Ovary (tissue), 9 donors: ENCODE measurements around the gene KCNJ6. TPM values are rescaled to one million over a fixed set of nuclear protein-coding genes. Genes with fewer than 3 reads are reported as not detected.

ENCODE experiments used
- DNase-seq, 5 donors: peaks; one replicate each; pipeline ENCODE4 v3.0.0-alpha.2; 2019 to 2020
- H3K27ac ChIP-seq, 2 donors: fragments of 200-600 bp; one replicate each; pipeline versions ENCODE4 v1.5.1 to v1.8.0; 2019 to 2022
- H3K27me3 ChIP-seq: fragments of 200-600 bp; one replicate; pipeline ENCODE4 v1.8.0; 2022
- H3K36me3 ChIP-seq: fragments of 200-600 bp; sonication (generic); one replicate; pipeline ENCODE4 v1.5.1; 2019
- H3K4me1 ChIP-seq: one replicate; pipeline ENCODE4 v1.8.1; 2013; ENCODE audit warnings: mild to moderate bottlenecking, moderate library complexity; ENCODE audit not compliant: insufficient read depth
- H3K4me3 ChIP-seq: fragments of 200-600 bp; sonication (generic); one replicate; pipeline ENCODE4 v1.5.1; 2017
- H3K9me3 ChIP-seq, 2 donors: fragments of 200-600 bp in 1 of 2; sonication (generic) in 1 of 2; one replicate each; pipeline versions ENCODE4 v1.5.1 to v1.8.1; 2013 to 2019; ENCODE audit warnings: mild to moderate bottlenecking in 1 of 2, moderate library complexity in 1 of 2
- EP300 ChIP-seq: sonication (generic); formaldehyde crosslinking; IDR thresholded peaks from one replicate; pipeline ENCODE4 v1.6.1; 2017; ENCODE audit warnings: antibody characterized with exemption
- POLR2A ChIP-seq: fragments of 450-650 bp; IDR thresholded peaks from one replicate; pipeline ENCODE4 v1.6.1; 2017; ENCODE audit warnings: antibody characterized with exemption, mild to moderate bottlenecking, moderate library complexity
- WGBS, 3 donors: extraction: QIAGEN DNeasy Blood & Tissue Kit in 1 of 3; methylation state at CpG; one replicate each; pipeline versions ENCODE4 v1.1.5 to v1.1.7; 2013 to 2017; 5-methylcytosine and 5-hydroxymethylcytosine counted together
- intact Hi-C, 4 donors: fragments of 100-400 bp; cut with DNase I; formaldehyde crosslinking; loops; one replicate each; pipeline versions ENCODE4 v1.11.0 to v1.15.1; 2022 to 2023
- polyA plus RNA-seq, 2 donors: library from polyadenylated mRNA; stranded (reverse); fragments of 200-250 nt in 1 of 2; fragments of 350-450 nt in 1 of 2; fragmentation: Illumina TruSeq in 1 of 2; extraction: RNeasy Lipid Tissue Mini Kit (QIAGEN cat#74804) in 1 of 2; gene quantifications; one replicate each; pipeline ENCODE4 v1.2.3, GENCODE V29; 2013 to 2014
- total RNA-seq, 7 donors: library from RNA; depleted of rRNA in 2 of 7; stranded (reverse); fragments of >200 nt in 2 of 7; fragmentation: NEBNext Ultra II Directional in 3 of 7; extraction: Animal tissue kit (Norgen Biotek cat#: 25700) in 3 of 7; gene quantifications; one replicate each; pipeline versions ENCODE4 v1.1.0 to v1.2.4, GENCODE V29; 2016 to 2023
- TF ChIP-seq, protein P1 (sequence below), 3 donors: fragments of 450-650 bp in 2 of 3; fragments of 200-600 bp in 1 of 3; IDR thresholded peaks; one replicate each; pipeline versions ENCODE4 v1.5.1 to v1.8.0; 2016 to 2022; ENCODE audit warnings: antibody characterized with exemption in 3 of 3, mild to moderate bottlenecking in 1 of 3
- donor health status: DM: no; HTN: no; CAD: no; lungs with moderate emphysema.
- donor health status: DM: no; HTN: no; CAD: no.
- donor health status: Bipolar disorder and iron deficiency.
- donor health status: DM: yes; HTN: yes; CAD: no.
- donor health status: DM: no; HTN: no; CAD: no.
- donor health status: DM: yes; HTN: yes; CAD: no.

The KCNJ6 gene
- total and polyA plus RNA-seq, 9 donors: 0.01 TPM; not detected in 8

DNA sequence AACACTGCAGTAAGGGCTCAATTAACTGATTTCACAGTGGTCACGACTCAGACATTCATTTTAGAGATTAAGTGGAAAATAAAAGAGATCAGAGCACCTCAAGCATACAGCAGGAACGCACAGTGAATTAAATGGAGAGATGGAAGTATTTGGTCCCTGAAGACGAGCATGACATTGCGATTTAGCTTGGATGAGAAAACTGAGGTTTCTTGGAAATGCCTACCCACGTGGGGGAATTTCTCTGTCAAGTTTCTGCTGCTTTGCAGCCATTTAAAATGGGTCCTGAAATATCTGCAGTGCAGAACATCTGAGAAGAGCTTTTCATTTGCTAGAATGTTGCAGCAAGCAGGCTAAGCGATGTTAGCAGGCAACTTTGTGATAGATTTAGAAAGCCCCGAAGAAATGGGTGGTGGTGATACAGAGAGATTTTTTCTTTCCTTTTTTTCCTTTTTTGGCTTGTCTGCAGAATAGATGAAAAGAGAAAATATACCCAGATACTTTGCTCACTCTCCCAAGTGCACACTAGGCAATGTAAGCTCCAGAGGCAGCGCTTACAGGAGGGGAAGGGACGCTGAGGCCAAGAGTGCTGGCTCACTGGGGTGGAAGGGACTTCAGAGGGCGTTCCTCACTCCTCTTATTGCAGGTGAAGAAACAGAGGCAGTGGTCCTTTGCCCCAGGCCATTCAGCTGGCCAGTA is 258.0 kb downstream of the KCNJ6 start:
- no peak for DNase-seq
- H3K27me3 ChIP-seq: no peaks in the 10 kb centered on the region
- no peaks in the 10 kb centered on the region for H3K9me3 ChIP-seq
- 14 to 16% (median 14%) methylated on average over 10 of the region's 10 CpGs for WGBS, 3 donors
- H3K4me3 ChIP-seq: no peak overlapping the region
- peaks cover 7% of the 10 kb centered on the region for H3K4me1 ChIP-seq
- intact Hi-C loops: no loop called here
- no peak overlapping the region for H3K27ac ChIP-seq
- TF ChIP-seq POLR2A (no peak), EP300 (no peak)
- TF ChIP-seq, protein P1, sequence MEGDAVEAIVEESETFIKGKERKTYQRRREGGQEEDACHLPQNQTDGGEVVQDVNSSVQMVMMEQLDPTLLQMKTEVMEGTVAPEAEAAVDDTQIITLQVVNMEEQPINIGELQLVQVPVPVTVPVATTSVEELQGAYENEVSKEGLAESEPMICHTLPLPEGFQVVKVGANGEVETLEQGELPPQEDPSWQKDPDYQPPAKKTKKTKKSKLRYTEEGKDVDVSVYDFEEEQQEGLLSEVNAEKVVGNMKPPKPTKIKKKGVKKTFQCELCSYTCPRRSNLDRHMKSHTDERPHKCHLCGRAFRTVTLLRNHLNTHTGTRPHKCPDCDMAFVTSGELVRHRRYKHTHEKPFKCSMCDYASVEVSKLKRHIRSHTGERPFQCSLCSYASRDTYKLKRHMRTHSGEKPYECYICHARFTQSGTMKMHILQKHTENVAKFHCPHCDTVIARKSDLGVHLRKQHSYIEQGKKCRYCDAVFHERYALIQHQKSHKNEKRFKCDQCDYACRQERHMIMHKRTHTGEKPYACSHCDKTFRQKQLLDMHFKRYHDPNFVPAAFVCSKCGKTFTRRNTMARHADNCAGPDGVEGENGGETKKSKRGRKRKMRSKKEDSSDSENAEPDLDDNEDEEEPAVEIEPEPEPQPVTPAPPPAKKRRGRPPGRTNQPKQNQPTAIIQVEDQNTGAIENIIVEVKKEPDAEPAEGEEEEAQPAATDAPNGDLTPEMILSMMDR (IDR thresholded peaks at IDR 0.05): no peak
- H3K36me3 ChIP-seq: no peaks in the 10 kb centered on the region

DNA sequence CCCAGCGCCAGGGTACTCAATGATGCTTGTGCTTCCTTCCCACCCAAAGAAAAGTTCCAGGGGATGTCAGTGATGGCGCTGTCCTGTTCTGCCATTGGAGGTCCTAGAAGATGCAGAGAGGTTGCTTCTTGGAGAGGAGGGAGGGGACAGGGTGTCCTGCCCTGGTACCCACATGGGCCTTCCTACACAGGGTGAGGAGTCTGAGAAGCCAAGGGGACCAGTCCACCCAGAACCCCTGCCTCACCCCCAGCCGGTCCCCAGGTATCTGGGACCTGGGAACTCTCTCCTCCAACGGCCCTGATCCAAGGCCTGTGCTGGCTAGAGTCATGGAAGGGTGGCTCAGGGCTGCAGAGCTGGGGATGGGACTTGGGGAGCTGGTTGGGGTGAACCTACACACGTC is 259.4 kb downstream of the KCNJ6 start:
- Histone ChIP-seq H3K27ac (no peak overlapping the region), H3K27me3 (no peaks in the 10 kb centered on the region), H3K9me3 (no peaks in the 10 kb centered on the region), H3K36me3 (no peaks in the 10 kb centered on the region), H3K4me1 (peaks cover 7% of the 10 kb centered on the region), H3K4me3 (no peak overlapping the region)
- no peak for TF ChIP-seq POLR2A
- no peak for TF ChIP-seq EP300
- TF ChIP-seq, protein P1 (IDR thresholded peaks at IDR 0.05): no peak
- 91 to 92% (median 92%) methylated on average over 5 of the region's 5 CpGs for WGBS, 3 donors
- intact Hi-C loops: no loop called here
- no peak for DNase-seq

DNA sequence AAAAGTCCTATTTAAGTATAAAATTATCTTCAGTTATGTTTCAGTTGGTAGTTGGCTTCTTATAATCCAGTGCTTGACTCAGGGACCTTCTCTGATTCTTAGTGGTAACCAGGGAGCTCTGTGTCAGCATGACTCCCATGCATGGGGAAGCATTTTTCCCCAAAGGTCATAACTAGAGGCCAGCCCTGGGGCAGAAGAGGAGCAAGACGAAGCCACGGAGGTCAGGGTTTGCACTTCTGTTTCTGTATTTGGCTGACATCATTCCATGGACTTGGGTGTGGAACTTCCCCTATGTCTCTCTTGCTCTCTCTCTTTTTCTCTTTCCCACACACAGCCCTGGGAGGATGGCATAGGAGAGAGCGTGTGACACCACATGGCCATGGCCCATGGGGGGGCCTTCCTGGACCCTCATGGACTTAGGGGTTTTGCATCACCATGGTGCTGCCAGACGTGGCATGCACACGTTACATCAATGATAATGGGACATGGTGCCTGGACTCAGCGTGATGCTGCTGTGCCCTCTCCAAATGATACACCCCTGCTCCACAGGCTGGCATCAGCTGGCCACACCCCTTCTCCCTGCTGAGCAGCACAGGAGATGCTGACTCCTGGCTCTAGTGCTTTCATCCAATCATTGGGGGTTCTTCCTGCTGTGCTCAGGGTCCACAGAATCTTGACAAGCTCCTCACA is 260.5 kb downstream of the KCNJ6 start:
- Histone ChIP-seq H3K27ac (no peak overlapping the region), H3K9me3 (no peaks in the 10 kb centered on the region), H3K4me1 (peaks cover 7% of the 10 kb centered on the region), H3K36me3 (no peaks in the 10 kb centered on the region), H3K4me3 (no peak overlapping the region), H3K27me3 (no peaks in the 10 kb centered on the region)
- TF ChIP-seq EP300 (no peak), POLR2A (no peak)
- TF ChIP-seq, protein P1 (IDR thresholded peaks at IDR 0.05): no peak
- no peak for DNase-seq
- intact Hi-C loops: no loop called here
- 90 to 96% (median 91%) methylated on average over 6 of the region's 6 CpGs for WGBS, 3 donors

DNA sequence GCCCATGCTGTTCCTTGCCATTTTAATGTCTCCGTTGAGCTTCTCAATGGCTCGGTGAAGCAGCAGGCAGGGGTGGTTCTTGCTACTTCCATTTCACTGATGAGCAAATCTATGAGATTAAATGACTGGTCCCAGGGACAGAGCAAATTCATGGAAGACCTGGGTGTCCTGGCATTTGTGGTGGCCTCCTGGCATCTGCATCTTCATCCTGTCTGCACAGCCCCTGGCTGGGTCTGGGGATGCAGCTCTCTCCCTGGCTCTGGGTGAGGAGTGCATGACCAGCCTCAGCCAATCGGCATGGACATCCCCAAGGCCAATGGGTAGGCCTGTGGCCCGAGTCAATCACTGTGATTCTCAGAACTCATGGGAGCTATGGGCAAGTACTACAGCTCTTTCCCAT is 261.7 kb downstream of the KCNJ6 start:
- no peaks in the 10 kb centered on the region for H3K27me3 ChIP-seq
- no peak for DNase-seq
- 92 to 97% (median 94%) methylated on average over 4 of the region's 4 CpGs for WGBS, 3 donors
- no peak overlapping the region for H3K27ac ChIP-seq
- intact Hi-C loops: no loop called here
- peaks cover 7% of the 10 kb centered on the region for H3K4me1 ChIP-seq
- H3K4me3 ChIP-seq: no peak overlapping the region
- H3K36me3 ChIP-seq: no peaks in the 10 kb centered on the region
- no peaks in the 10 kb centered on the region for H3K9me3 ChIP-seq
- TF ChIP-seq, protein P1 (IDR thresholded peaks at IDR 0.05): no peak
- no peak for TF ChIP-seq EP300
- TF ChIP-seq POLR2A: no peak
